Esophagus muscularis mucosa (tissue), 4 donors: ENCODE measurements around the gene CEP57.
"Not testable (repeated sequence)": the region's sequence is repeated elsewhere in the genome, so short reads cannot be mapped to it uniquely, and the experiment has no call there.

Experiments used
- EP300 ChIP-seq: sonication (generic); formaldehyde crosslinking; IDR thresholded peaks from one replicate; pipeline ENCODE4 v1.6.1; 2017; ENCODE audit warnings: antibody characterized with exemption
- POLR2A ChIP-seq: fragments of 450-650 bp; IDR thresholded peaks from one replicate; pipeline ENCODE4 v1.6.1; 2017; ENCODE audit warnings: antibody characterized with exemption, moderate library complexity, mild to moderate bottlenecking, low read depth
- POLR2AphosphoS5 ChIP-seq, 2 donors: sonication (generic); formaldehyde crosslinking; IDR thresholded peaks; one replicate each; pipeline ENCODE4 v1.6.1; 2017; ENCODE audit warnings: antibody characterized with exemption in 2 of 2
- TF ChIP-seq, protein P1 (sequence below), 3 experiments: fragments of 200-600 bp in 2 of 3; fragments of 450-650 bp in 1 of 3; sonication (generic) in 2 of 3; IDR thresholded peaks; one replicate each; pipeline ENCODE4 v1.5.1; 2017 to 2019; ENCODE audit warnings: antibody characterized with exemption in 3 of 3, mild to moderate bottlenecking in 2 of 3, moderate library complexity in 1 of 3

DNA sequence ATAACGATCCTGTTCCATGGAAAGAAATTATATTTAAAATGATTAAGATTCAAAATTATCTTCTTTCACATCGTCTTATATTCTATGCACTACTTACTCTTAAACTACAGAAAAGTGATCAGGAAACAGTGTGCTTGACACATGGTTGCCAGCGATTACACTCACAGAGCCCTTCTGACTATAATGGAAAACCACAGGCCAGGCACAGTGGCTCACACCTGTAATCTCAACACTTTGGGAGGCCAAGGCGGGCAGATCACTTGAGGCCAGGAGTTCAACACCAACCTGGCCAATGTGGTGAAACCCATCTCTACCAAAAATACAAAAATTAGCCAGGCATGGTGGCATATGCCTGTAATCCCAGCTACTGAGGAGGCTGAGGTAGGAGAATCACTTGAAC lies 69.7 kb downstream of the CEP57 start:
- TF ChIP-seq, protein P1, sequence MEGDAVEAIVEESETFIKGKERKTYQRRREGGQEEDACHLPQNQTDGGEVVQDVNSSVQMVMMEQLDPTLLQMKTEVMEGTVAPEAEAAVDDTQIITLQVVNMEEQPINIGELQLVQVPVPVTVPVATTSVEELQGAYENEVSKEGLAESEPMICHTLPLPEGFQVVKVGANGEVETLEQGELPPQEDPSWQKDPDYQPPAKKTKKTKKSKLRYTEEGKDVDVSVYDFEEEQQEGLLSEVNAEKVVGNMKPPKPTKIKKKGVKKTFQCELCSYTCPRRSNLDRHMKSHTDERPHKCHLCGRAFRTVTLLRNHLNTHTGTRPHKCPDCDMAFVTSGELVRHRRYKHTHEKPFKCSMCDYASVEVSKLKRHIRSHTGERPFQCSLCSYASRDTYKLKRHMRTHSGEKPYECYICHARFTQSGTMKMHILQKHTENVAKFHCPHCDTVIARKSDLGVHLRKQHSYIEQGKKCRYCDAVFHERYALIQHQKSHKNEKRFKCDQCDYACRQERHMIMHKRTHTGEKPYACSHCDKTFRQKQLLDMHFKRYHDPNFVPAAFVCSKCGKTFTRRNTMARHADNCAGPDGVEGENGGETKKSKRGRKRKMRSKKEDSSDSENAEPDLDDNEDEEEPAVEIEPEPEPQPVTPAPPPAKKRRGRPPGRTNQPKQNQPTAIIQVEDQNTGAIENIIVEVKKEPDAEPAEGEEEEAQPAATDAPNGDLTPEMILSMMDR (IDR thresholded peaks at IDR 0.05) = not testable (repeated sequence)
- TF ChIP-seq POLR2A; EP300; POLR2AphosphoS5 (IDR thresholded peaks at IDR 0.05): not testable (repeated sequence)
